ENCODE measurements around the gene CAMK2B.

GRCh38 chr7:44321796-44322195, 3.6 kb downstream of the CAMK2B start:
- no peak for TF ChIP-seq CTCF (IDR thresholded peaks at IDR 0.05)
- no peak for TF ChIP-seq EP300 (IDR thresholded peaks at IDR 0.05)
- TF ChIP-seq POLR2A (IDR thresholded peaks at IDR 0.05; ENCODE audit: low read depth), result no peak
- TF ChIP-seq POLR2AphosphoS5 (IDR thresholded peaks at IDR 0.05), result no peak
